ENCODE measurements around the gene WDR5.

Gene WDR5

DNA sequence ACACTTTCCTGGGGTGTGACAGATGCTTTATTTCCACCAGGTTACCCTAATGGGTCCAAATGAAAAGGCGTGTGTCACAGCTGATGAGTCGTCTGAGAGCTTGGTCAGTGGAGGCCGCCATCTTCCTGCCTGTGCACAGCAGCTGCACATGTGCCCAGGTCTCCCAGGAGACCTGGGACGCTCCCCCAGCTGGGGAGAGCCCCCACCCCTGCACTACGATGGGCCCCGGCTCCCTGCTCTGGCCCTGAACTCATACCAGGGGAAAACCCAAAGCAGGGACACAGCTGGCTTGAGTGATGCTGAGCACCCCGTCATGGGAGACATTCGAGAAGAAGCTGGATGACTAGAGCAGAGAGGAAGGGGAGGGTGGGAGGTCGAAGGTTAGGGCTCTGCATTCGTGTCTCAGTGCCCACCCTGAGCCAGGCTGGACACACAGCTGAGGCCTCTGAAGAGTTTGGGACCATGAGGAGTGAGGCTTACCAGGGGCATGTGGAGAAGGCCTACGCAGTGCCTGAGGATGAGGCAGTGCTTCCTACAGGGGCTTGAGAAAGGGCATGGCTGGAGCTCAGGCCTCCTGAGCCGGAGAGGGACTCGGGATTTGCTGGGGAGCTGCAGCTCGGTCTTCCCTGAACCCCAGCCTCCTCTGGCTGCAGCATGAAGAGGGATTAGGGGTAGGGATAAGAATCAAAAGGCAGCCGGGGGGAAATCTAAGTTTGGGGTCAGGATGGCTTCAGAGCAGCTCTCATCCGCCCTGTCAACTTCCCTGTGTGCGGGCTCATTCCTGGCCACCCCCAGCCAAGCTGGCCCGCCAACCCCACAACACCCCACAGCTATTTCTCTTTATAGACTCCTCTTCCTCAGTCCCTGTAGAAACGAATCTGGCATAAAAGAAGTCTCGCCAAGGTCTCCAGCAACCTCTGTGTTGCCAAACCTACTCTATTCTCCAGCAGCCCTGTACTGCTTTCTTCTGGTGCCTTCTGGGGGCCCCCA, 70.7 kb downstream of the WDR5 start:
- Histone ChIP-seq H3K27me3 (replicated peaks; ENCODE audit: control insufficient read depth, insufficient read depth, low read length) (no peaks in the 10 kb centered on the region), H3K4me3 (ENCODE audit: low read length) (no peak overlapping the region), H3K4me1 (ENCODE audit: control insufficient read depth, insufficient read depth, low read length) (peaks cover 43% of the 10 kb centered on the region), H3K9ac (ENCODE audit: low read length) (no peak overlapping the region), H3K36me3 (ENCODE audit: control insufficient read depth, insufficient read depth, low read length, severe bottlenecking) (no peaks in the 10 kb centered on the region), H3K9me3 (ENCODE audit: control insufficient read depth, low read length) (peaks cover 20% of the 10 kb centered on the region)
- DNase-seq (ENCODE audit: low read depth): no peak

- Histone ChIP-seq H3K9me3 (ENCODE audit: control insufficient read depth, low read length) (peaks cover 22% of the 10 kb centered on the region), H3K9ac (ENCODE audit: low read length) (no peak overlapping the region), H3K36me3 (ENCODE audit: control insufficient read depth, insufficient read depth, low read length, severe bottlenecking) (no peaks in the 10 kb centered on the region), H3K4me3 (ENCODE audit: low read length) (no peak overlapping the region), H3K27me3 (replicated peaks; ENCODE audit: control insufficient read depth, insufficient read depth, low read length) (no peaks in the 10 kb centered on the region), H3K4me1 (ENCODE audit: control insufficient read depth, insufficient read depth, low read length) (peaks cover 48% of the 10 kb centered on the region)
- no peak for DNase-seq (ENCODE audit: low read depth)
Measured at GRCh38 chr9:134208310-134208841, 72.5 kb downstream of the WDR5 start.

DNA sequence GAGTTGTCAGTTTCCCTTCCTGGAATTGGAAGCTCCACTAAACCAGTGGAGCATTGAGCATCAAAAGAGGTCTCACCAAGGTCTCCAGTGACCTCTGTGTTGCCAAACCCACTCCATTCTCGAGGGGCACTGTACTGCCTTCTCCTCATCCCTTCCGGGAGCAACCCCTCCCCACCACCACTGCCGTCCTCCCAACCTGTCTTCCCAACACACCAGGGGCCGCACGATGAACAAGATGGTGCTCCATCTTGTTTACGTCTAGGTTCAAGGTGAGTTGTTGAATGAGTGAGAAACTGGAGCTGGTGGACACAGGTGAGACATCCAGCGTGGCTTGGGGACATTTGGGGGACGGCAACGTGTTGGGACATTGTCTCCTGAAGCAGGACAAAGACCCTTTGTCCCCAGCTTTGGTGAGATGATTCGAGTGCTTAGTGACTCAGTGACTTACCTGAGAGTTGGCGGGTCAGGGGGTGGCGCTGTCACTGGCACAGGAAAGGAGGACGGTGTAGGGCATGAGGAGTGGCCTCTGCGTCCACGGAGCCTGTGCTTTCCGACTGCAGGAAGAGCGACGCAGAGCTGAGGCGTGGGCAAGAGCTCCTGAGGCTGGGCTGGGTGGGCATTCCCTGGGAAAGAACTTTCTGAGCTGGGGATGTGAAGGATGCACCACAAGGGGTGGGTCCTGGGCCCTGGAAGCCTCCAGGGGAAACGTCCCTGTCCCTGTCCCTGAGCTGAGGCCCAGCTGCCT, 73.3 kb downstream of the WDR5 start:
- Histone ChIP-seq H3K27me3 (replicated peaks; ENCODE audit: control insufficient read depth, insufficient read depth, low read length) (no peaks in the 10 kb centered on the region), H3K9ac (ENCODE audit: low read length) (no peak overlapping the region), H3K4me3 (ENCODE audit: low read length) (no peak overlapping the region), H3K36me3 (ENCODE audit: control insufficient read depth, insufficient read depth, low read length, severe bottlenecking) (no peaks in the 10 kb centered on the region), H3K9me3 (ENCODE audit: control insufficient read depth, low read length) (peaks cover 14% of the 10 kb centered on the region), H3K4me1 (ENCODE audit: control insufficient read depth, insufficient read depth, low read length) (peaks cover 48% of the 10 kb centered on the region)
- DNase-seq (ENCODE audit: low read depth): no peak

Data from adipocyte (in vitro differentiated cells).